Calu3 (cell line): Measurements from ENCODE around the gene ANO9. TPM values are rescaled to one million over a fixed set of nuclear protein-coding genes. Genes with fewer than 3 reads are reported as not detected.
A peak's percentile ranks its signal among the peaks of the same experiment; 100 is the strongest.
"Not testable (repeated sequence)": the region's sequence is repeated elsewhere in the genome, so short reads cannot be mapped to it uniquely, and the experiment has no call there.

Experiments
- BruUV-seq: library from RNA; stranded (reverse); fragments of 400-500 nt; replicated peaks from 2 replicates; lab custom pipeline; 2021; lab: Mats Ljungman, UMichigan
- CTCF ChIA-PET: fragments of 300-600 bp; sonication (Branson Sonifier 250); formaldehyde crosslinking; loops from one replicate; lab custom pipeline; 2022; ENCODE audit warnings: antibody characterized with exemption; lab: Charles Lee
- DNase-seq: peaks from one replicate; pipeline ENCODE4 v3.0.0; 2022
- H3K27ac Mint-ChIP-seq: one replicate; pipeline ENCODE4 v1.8.0; 2022; ENCODE audit warnings: mixed read lengths; ENCODE audit not compliant: unreplicated experiment
- H3K27me3 Mint-ChIP-seq: one replicate; pipeline ENCODE4 v1.8.0; 2022; ENCODE audit warnings: mixed read lengths; ENCODE audit not compliant: unreplicated experiment
- H3K36me3 Mint-ChIP-seq: one replicate; pipeline ENCODE4 v1.8.0; 2022; ENCODE audit warnings: mild to moderate bottlenecking, moderate library complexity, mixed read lengths; ENCODE audit not compliant: insufficient read depth, unreplicated experiment
- H3K4me1 Mint-ChIP-seq: one replicate; pipeline ENCODE4 v1.8.0; 2022; ENCODE audit warnings: mild to moderate bottlenecking, low read depth, mixed read lengths; ENCODE audit not compliant: unreplicated experiment
- H3K4me3 Mint-ChIP-seq: one replicate; pipeline ENCODE4 v1.8.0; 2022; ENCODE audit warnings: mild to moderate bottlenecking, low read depth, moderate library complexity, mixed read lengths; ENCODE audit not compliant: unreplicated experiment
- H3K9me3 Mint-ChIP-seq: one replicate; pipeline ENCODE4 v1.8.0; 2022; ENCODE audit warnings: low read depth, mixed read lengths; ENCODE audit not compliant: unreplicated experiment
- CTCF ChIP-seq: fragments of 200-600 bp; IDR thresholded peaks from one replicate; pipeline ENCODE4 v1.8.0; 2022; ENCODE audit warnings: antibody characterized with exemption; ENCODE audit not compliant: unreplicated experiment
- intact Hi-C: fragments of 100-400 bp; cut with micrococcal nuclease; formaldehyde crosslinking; loops from one replicate; pipeline ENCODE4 v1.10.0; 2022; ENCODE audit not compliant: unreplicated experiment
- total RNA-seq: library from RNA; stranded (reverse); gene quantifications from 2 replicates; pipeline ENCODE4 v1.2.3, GENCODE V29; 2022

The ANO9 gene
- total RNA-seq, 1 experiment from 2014 or later: 27.2 TPM

GRCh38 chr11:425301-425700 is 16.5 kb downstream of the ANO9 start:
- peaks cover 10% of the 10 kb centered on the region for H3K27me3 Mint-ChIP-seq
- no peaks in the 10 kb centered on the region for H3K4me1 Mint-ChIP-seq
- H3K27ac Mint-ChIP-seq: no peak overlapping the region
- peaks cover 15% of the 10 kb centered on the region for H3K36me3 Mint-ChIP-seq
- intact Hi-C loops: no loop called here
- BruUV-seq: no TSS peak
- DNase-seq: no peak
- CTCF ChIA-PET: no interaction called here
- peaks cover 5% of the 10 kb centered on the region for H3K9me3 Mint-ChIP-seq
- no peak overlapping the region for H3K4me3 Mint-ChIP-seq
- no peak for TF ChIP-seq CTCF

DNA sequence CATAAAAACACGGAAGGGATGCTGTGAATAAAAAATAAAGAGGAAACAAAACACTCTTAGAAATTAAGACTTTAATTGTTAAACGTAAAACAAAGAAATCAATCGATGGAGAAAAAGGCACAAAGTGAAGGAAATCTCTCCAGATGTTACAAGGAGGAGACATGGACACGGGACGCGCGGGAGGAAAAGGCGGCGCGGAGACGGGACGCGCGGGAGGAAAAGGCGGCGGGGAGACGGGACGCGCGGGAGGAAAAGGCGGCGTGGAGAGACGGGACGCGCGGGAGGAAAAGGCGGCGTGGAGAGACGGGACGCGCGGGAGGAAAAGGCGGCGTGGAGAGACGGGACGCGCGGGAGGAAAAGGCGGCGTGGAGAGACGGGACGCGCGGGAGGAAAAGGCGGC is 17.0 kb downstream of the ANO9 start:
- DNase-seq, CTCF ChIA-PET: not testable (repeated sequence)
- H3K36me3 Mint-ChIP-seq: peaks cover 19% of the 10 kb centered on the region

DNA sequence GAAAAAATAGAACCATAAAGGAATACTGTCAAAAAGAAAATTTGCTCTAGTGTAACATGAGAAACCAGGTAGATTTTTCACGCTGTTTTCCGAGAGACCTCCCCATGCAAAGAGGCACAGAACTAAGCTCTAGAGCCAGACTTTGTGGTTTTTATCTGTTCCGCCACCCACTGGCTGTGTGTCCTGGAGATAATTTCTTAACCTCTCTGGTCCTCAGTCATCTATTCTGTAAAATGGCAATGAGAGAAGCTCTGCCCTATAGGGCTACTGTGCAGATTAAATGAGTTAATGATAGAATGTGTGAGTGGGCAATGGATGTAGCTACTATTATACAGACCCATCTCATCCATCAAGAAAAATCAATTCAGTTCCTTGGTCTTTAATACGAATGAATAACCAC is 17.6 kb downstream of the ANO9 start:
- H3K9me3 Mint-ChIP-seq: peaks cover 5% of the 10 kb centered on the region
- H3K36me3 Mint-ChIP-seq: peaks cover 20% of the 10 kb centered on the region
- BruUV-seq: no TSS peak
- TF ChIP-seq CTCF: no peak
- no peak overlapping the region for H3K4me3 Mint-ChIP-seq
- H3K27me3 Mint-ChIP-seq: peaks cover 10% of the 10 kb centered on the region
- DNase-seq: no peak
- peak overlapping the region; percentile 10 for H3K27ac Mint-ChIP-seq
- CTCF ChIA-PET: no interaction called here
- no peaks in the 10 kb centered on the region for H3K4me1 Mint-ChIP-seq
- intact Hi-C loops: no loop called here

More for the DNA sequence above, 17.0 kb downstream of the ANO9 start:
- H3K9me3 Mint-ChIP-seq, H3K4me3 Mint-ChIP-seq, H3K4me1 Mint-ChIP-seq, BruUV-seq, intact Hi-C loops: not testable (repeated sequence)
- H3K27ac Mint-ChIP-seq: peak overlapping the region; percentile 10
- H3K27me3 Mint-ChIP-seq: peaks cover 10% of the 10 kb centered on the region

DNA sequence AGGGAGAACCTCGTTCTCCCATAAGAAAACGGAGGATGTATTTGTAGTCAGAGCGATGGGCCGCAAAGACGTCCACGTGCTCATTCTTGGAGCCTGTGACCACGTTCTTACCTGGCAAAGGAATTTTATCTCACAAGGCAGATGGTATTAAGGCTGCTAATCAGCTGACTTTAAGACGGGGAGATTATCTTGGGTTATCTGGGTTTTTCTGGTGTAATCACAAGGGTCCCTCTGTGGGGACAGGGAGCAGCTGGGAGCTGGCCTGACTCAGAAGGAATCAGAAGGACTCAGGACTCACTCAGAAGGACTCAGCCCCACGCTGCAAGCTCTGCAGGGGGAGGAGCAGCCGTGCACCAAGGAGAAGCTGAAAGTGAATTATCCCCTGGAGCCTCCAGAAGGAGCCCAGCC is 19.6 kb downstream of the ANO9 start:
- CTCF ChIA-PET: no interaction called here
- Mint-ChIP-seq H3K27ac (no peak overlapping the region), H3K9me3 (peaks cover 5% of the 10 kb centered on the region), H3K4me1 (peaks cover 7% of the 10 kb centered on the region), H3K27me3 (no peaks in the 10 kb centered on the region), H3K4me3 (no peak overlapping the region), H3K36me3 (peaks cover 19% of the 10 kb centered on the region)
- BruUV-seq: no TSS peak
- TF ChIP-seq CTCF: no peak
- no peak for DNase-seq
- intact Hi-C loops: no loop called here

DNA sequence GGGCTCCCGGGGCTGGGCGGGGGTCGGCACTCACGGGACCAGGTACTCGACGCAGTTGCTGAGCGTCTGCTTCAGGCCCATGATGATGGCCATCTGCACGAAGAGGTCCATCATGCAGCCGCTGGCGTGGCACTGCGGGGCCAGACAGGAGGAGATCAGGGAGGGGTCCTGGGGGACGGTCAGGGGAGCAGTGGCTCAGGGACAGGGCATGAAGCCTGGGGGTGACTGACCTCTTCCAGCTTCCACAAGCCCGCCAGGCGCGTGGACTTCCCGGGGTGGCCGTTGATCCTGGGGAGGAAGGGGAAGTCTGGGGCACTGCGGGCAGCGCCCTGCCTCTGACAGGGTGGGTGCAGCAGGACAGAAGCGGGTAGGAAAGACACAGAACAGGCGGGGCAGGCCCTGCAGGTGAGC is 20.9 kb downstream of the ANO9 start:
- intact Hi-C loops: no loop called here
- Mint-ChIP-seq H3K27ac (no peak overlapping the region), H3K27me3 (no peaks in the 10 kb centered on the region), H3K4me3 (no peak overlapping the region), H3K4me1 (peaks cover 7% of the 10 kb centered on the region), H3K9me3 (peaks cover 5% of the 10 kb centered on the region), H3K36me3 (peaks cover 32% of the 10 kb centered on the region)
- no TSS peak for BruUV-seq
- DNase-seq: no peak
- no peak for TF ChIP-seq CTCF
- CTCF ChIA-PET: no interaction called here
